ENCODE data around the gene CDH23. TPM values are rescaled to one million over a fixed set of nuclear protein-coding genes. Genes with fewer than 3 reads are reported as not detected.

The CDH23 gene
- polyA plus RNA-seq, 1 donor from 2014 or later = 6.6 TPM

DNA sequence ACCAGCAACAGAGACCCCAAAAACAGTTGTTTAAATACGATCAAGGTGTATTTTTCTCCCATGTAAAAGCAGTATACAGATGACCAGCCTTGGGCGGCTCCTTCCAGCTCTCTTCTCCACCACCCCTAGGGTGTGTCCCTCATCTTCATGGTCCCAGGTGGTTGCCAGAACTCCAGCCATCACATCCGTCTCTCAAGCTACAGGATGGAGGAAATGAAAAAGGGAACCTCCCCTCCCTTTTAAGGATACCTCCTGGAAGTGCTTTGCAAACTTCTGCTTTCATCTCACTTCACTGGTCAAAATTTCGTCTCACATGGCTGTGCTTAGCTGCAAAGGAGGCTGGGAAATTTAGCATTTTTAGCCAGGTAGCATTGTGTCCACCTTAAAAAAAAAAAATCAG, 263.6 kb downstream of the CDH23 start:
- TF ChIP-seq EP300 (conservative IDR thresholded peaks at IDR 0.05; ENCODE audit: poor library complexity, severe bottlenecking) = no peak
- no peak for TF ChIP-seq SMC3 (conservative IDR thresholded peaks at IDR 0.05; ENCODE audit: poor library complexity)
- no peak for TF ChIP-seq POLR2AphosphoS5 (IDR thresholded peaks at IDR 0.05)
- no peak for TF ChIP-seq MXI1 (conservative IDR thresholded peaks at IDR 0.05; ENCODE audit: poor library complexity, severe bottlenecking)
- TF ChIP-seq RAD21 (conservative IDR thresholded peaks at IDR 0.05) = no peak
- TF ChIP-seq, protein P1, sequence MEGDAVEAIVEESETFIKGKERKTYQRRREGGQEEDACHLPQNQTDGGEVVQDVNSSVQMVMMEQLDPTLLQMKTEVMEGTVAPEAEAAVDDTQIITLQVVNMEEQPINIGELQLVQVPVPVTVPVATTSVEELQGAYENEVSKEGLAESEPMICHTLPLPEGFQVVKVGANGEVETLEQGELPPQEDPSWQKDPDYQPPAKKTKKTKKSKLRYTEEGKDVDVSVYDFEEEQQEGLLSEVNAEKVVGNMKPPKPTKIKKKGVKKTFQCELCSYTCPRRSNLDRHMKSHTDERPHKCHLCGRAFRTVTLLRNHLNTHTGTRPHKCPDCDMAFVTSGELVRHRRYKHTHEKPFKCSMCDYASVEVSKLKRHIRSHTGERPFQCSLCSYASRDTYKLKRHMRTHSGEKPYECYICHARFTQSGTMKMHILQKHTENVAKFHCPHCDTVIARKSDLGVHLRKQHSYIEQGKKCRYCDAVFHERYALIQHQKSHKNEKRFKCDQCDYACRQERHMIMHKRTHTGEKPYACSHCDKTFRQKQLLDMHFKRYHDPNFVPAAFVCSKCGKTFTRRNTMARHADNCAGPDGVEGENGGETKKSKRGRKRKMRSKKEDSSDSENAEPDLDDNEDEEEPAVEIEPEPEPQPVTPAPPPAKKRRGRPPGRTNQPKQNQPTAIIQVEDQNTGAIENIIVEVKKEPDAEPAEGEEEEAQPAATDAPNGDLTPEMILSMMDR (IDR thresholded peaks at IDR 0.05; ENCODE audit: poor library complexity, severe bottlenecking) = no peak
- TF ChIP-seq EZH2 (IDR thresholded peaks at IDR 0.05; ENCODE audit: borderline replicate concordance, insufficient read depth, low read length, poor library complexity, severe bottlenecking) = no peak
- no peak for TF ChIP-seq TAF1 (IDR thresholded peaks at IDR 0.05; ENCODE audit: low read depth)
- TF ChIP-seq, protein P2, sequence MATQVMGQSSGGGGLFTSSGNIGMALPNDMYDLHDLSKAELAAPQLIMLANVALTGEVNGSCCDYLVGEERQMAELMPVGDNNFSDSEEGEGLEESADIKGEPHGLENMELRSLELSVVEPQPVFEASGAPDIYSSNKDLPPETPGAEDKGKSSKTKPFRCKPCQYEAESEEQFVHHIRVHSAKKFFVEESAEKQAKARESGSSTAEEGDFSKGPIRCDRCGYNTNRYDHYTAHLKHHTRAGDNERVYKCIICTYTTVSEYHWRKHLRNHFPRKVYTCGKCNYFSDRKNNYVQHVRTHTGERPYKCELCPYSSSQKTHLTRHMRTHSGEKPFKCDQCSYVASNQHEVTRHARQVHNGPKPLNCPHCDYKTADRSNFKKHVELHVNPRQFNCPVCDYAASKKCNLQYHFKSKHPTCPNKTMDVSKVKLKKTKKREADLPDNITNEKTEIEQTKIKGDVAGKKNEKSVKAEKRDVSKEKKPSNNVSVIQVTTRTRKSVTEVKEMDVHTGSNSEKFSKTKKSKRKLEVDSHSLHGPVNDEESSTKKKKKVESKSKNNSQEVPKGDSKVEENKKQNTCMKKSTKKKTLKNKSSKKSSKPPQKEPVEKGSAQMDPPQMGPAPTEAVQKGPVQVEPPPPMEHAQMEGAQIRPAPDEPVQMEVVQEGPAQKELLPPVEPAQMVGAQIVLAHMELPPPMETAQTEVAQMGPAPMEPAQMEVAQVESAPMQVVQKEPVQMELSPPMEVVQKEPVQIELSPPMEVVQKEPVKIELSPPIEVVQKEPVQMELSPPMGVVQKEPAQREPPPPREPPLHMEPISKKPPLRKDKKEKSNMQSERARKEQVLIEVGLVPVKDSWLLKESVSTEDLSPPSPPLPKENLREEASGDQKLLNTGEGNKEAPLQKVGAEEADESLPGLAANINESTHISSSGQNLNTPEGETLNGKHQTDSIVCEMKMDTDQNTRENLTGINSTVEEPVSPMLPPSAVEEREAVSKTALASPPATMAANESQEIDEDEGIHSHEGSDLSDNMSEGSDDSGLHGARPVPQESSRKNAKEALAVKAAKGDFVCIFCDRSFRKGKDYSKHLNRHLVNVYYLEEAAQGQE (IDR thresholded peaks at IDR 0.05; ENCODE audit: borderline replicate concordance) = no peak
- no peaks in the 10 kb centered on the region for H4K20me1 ChIP-seq (ENCODE audit: insufficient read depth)
- H3K4me3 ChIP-seq (ENCODE audit: low read length) = no peak overlapping the region
- H3K36me3 ChIP-seq (ENCODE audit: insufficient read depth, low read length) = no peaks in the 10 kb centered on the region
- H3K4me2 ChIP-seq (ENCODE audit: low read length) = no peak overlapping the region
- no peaks in the 10 kb centered on the region for H3K27me3 ChIP-seq (ENCODE audit: insufficient read depth, low read depth, low read length)
- H3F3A ChIP-seq (ENCODE audit: insufficient read depth, low read length, poor library complexity, severe bottlenecking) = no peaks in the 10 kb centered on the region
- H3K9me2 ChIP-seq (ENCODE audit: insufficient read depth, low read length) = no peaks in the 10 kb centered on the region
- no peak overlapping the region for H3K27ac ChIP-seq (ENCODE audit: low read length)
- H2AFZ ChIP-seq (ENCODE audit: low read depth, low read length) = no peak overlapping the region
- H3K79me2 ChIP-seq (replicated peaks; ENCODE audit: insufficient read depth, low read length) = no peaks in the 10 kb centered on the region
- no peaks in the 10 kb centered on the region for H3K9me3 ChIP-seq (ENCODE audit: low read length)
- no peak overlapping the region for H3K9ac ChIP-seq (ENCODE audit: low read length)

DNA sequence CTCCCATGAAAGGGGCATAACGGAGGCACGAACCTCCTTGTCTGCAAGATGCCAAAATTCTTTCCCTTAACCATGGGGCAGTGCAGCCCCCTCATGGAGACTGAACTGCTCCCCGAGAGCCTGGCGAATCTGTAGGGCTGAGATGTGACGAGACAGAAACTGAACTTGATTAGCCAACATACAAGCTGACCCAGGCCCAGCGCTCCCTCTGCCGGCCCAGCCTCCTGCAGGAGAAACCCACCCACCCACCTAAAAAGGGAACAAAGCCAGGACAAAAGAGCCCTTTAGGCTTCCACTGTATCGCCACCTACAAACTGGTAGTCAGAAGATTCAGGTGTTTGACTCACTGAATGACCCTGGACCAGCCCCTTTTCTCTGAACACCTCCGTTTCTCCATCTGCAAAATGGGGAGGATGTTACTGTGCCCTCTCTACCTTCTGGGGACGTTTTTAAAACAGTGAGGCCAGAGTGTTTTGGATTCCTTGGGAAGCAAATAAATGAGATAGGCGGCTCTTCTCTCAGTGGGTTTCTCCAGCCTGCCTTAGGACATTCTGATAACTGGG, 264.4 kb downstream of the CDH23 start:
- Histone ChIP-seq H2AFZ (ENCODE audit: low read depth, low read length) (no peak overlapping the region), H3F3A (ENCODE audit: insufficient read depth, low read length, poor library complexity, severe bottlenecking) (no peaks in the 10 kb centered on the region), H3K9me3 (ENCODE audit: low read length) (no peaks in the 10 kb centered on the region), H3K27me3 (ENCODE audit: insufficient read depth, low read depth, low read length) (no peaks in the 10 kb centered on the region), H3K9ac (ENCODE audit: low read length) (no peak overlapping the region), H3K27ac (ENCODE audit: low read length) (no peak overlapping the region), H4K20me1 (ENCODE audit: insufficient read depth) (no peaks in the 10 kb centered on the region), H3K4me2 (ENCODE audit: low read length) (no peak overlapping the region), H3K9me2 (ENCODE audit: insufficient read depth, low read length) (no peaks in the 10 kb centered on the region), H3K4me3 (ENCODE audit: low read length) (no peak overlapping the region), H3K36me3 (ENCODE audit: insufficient read depth, low read length) (no peaks in the 10 kb centered on the region), H3K79me2 (replicated peaks; ENCODE audit: insufficient read depth, low read length) (no peaks in the 10 kb centered on the region)
- TF ChIP-seq MXI1 (conservative IDR thresholded peaks at IDR 0.05; ENCODE audit: poor library complexity, severe bottlenecking) (no peak), TAF1 (IDR thresholded peaks at IDR 0.05; ENCODE audit: low read depth) (no peak), RAD21 (conservative IDR thresholded peaks at IDR 0.05) (no peak), EP300 (conservative IDR thresholded peaks at IDR 0.05; ENCODE audit: poor library complexity, severe bottlenecking) (no peak), SMC3 (conservative IDR thresholded peaks at IDR 0.05; ENCODE audit: poor library complexity) (no peak), EZH2 (IDR thresholded peaks at IDR 0.05; ENCODE audit: borderline replicate concordance, insufficient read depth, low read length, poor library complexity, severe bottlenecking) (no peak), POLR2AphosphoS5 (IDR thresholded peaks at IDR 0.05) (no peak)
- TF ChIP-seq, protein P1 (IDR thresholded peaks at IDR 0.05; ENCODE audit: poor library complexity, severe bottlenecking) = no peak
- TF ChIP-seq, protein P2 (IDR thresholded peaks at IDR 0.05; ENCODE audit: borderline replicate concordance) = no peak

All from neural cell (in vitro differentiated cells).